Measurements from ENCODE around the gene MORC2.

Gene MORC2

DNA sequence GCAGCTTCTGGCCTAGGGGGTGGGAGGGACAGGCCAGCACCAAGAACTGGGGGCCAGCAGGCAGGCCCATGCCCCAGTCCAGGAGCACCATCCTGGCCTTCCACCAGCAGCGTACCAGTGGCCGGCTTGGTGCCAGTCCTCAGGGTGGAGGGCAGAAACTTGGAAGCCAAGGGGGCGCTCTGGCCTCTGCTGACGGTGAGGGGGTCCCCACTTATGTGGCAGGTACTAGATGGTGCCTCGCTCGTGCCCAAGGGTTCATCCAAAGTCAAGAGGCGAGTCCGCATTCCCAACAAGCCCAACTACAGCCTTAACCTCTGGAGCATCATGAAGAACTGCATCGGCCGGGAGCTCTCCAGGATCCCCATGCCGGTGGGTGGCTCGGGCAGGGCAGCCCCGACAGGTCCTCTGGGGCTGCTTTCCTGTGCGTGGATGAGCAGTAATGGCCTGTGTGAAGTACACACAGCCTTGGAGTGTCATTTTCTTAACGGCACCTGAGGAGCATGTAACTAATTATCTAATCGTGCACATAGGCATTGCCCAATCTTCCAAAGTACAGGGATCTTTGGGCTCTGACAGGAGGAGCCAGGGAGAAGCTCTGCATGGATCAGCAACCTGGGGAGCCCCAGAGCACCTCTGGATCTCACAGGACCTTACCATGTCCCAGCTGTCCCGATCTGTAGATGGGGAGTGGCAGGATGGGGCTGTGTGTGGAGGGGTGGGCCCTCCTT, 79.1 kb downstream of the MORC2 start:
- TF ChIP-seq, protein P1, sequence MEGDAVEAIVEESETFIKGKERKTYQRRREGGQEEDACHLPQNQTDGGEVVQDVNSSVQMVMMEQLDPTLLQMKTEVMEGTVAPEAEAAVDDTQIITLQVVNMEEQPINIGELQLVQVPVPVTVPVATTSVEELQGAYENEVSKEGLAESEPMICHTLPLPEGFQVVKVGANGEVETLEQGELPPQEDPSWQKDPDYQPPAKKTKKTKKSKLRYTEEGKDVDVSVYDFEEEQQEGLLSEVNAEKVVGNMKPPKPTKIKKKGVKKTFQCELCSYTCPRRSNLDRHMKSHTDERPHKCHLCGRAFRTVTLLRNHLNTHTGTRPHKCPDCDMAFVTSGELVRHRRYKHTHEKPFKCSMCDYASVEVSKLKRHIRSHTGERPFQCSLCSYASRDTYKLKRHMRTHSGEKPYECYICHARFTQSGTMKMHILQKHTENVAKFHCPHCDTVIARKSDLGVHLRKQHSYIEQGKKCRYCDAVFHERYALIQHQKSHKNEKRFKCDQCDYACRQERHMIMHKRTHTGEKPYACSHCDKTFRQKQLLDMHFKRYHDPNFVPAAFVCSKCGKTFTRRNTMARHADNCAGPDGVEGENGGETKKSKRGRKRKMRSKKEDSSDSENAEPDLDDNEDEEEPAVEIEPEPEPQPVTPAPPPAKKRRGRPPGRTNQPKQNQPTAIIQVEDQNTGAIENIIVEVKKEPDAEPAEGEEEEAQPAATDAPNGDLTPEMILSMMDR (IDR thresholded peaks at IDR 0.05; ENCODE audit: low read depth, low read length): no peak
- no peak overlapping the region for H3K4me3 ChIP-seq (ENCODE audit: low read depth, low read length)

DNA sequence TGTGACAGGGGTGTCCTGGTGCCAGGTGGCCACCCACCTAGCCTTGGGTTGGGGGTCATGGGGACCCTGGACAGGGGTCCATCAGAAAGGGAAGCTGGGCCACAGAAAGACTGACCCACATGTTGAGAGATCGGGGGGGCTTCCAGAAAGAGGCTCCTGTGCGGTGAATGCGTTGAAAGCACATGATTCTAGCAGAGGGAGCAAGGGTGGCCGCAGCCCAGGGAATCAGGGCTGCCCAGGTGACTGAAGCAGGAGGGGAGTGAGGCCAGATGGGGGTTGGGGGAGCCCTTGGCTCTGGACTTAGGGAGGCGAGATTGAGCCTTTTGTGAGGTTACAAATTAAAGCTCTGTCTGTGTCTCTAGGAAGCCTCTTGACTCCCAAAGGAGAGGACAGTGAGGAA, 80.7 kb downstream of the MORC2 start:
- TF ChIP-seq, protein P1 (IDR thresholded peaks at IDR 0.05; ENCODE audit: low read depth, low read length): no peak
- no peak overlapping the region for H3K4me3 ChIP-seq (ENCODE audit: low read depth, low read length)

DNA sequence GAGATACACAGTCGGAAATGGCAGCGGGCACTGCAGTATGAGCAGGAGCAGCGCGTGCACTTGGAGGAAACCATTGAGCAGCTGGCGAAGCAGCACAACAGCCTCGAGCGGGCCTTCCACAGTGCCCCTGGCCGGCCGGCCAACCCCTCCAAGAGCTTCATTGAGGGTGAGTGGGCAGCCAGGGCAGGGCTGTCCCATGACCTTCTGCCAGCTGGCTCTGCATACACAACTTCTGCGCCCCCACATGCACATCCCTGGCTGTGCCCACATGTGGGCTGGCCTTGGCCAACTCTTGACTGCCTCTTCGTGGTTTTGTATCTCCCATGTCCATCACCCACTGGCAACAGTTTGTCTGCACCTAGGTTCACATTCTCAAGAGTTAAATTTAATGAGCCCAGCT, 81.1 kb downstream of the MORC2 start:
- H3K4me3 ChIP-seq (ENCODE audit: low read depth, low read length): no peak overlapping the region
- TF ChIP-seq, protein P1 (IDR thresholded peaks at IDR 0.05; ENCODE audit: low read depth, low read length): no peak

DNA sequence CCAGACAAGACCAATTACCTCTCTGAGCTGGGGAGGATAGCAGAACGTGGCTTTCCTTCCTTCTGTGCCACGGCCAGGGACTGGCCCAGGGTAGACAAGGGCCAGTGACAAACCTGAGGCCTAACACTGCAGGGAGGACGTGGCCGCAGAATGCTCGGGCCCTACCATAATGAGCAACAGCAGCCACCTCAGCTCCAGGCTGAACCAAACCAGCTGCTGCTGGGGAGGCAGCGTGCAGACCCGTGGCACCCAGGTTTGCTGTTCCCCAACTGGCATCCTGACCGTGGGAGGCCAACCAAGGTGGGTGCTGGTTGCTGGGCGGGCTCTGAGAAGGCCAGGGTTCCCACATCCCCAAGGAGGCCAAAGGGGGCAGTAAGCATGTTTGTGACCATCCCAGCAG, 83.0 kb downstream of the MORC2 start:
- no peak overlapping the region for H3K4me3 ChIP-seq (ENCODE audit: low read depth, low read length)
- TF ChIP-seq, protein P1 (IDR thresholded peaks at IDR 0.05; ENCODE audit: low read depth, low read length): no peak

DNA sequence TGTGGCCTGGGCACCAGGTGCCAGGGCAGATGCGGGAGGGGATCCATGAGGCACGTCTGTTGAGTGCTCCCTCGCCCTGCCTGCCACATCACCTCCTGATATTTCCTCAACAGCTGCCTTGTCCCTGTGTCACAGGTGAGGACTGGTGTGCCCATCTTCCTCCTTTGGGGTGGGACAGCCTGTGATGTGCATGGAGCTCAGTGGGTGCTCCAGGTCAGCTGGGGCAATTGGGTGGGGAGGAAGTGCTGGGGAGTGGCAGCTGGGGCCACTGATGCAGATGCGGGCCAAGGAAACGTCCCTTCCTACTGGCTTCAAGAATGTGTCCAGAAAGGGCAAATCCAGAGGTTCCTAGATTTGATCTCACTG, 83.6 kb downstream of the MORC2 start:
- TF ChIP-seq, protein P1 (IDR thresholded peaks at IDR 0.05; ENCODE audit: low read depth, low read length): no peak

DNA sequence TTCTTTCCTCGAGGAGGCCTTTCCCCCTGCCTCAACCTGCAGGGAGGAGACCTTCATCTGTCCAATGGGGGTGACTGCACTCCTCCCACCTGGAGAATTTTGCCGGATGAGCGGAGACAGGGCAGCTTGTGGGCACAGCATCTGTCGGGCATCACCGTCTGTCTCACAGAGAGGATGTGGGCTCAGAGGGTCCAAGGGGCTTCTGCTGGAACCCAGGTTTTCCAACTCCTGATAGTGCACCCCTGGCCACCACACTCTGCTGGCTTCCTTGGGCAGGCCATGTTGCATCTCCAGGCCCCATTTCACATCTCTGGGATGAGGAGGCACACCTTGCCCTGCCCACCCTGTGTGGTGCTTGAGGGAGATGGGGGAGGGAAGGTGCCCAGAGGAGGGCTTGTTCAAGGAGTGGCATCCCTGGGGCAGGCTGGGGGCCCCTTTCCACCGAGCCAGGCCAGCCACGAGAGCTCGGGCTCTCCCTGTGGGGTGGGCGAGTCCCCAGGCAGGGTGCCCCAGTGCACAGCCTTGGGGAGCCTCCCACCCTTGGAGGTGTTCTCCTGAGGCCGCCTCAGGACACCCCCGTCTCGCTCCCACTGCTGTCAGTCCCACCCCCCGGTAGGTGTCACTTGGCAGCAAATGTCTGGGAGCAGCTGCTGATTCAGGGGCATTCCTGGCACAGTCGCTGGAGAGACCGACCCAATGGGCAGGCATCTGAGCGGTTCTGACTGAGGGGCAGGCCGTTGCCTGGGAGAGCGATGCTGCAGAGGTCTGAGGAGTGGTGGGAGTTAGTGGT, 84.2 kb downstream of the MORC2 start:
- no peak overlapping the region for H3K4me3 ChIP-seq (ENCODE audit: low read depth, low read length)
- TF ChIP-seq, protein P1 (IDR thresholded peaks at IDR 0.05; ENCODE audit: low read depth, low read length): no peak

More for the DNA sequence above, 83.6 kb downstream of the MORC2 start:
- no peak overlapping the region for H3K4me3 ChIP-seq (ENCODE audit: low read depth, low read length)

DNA sequence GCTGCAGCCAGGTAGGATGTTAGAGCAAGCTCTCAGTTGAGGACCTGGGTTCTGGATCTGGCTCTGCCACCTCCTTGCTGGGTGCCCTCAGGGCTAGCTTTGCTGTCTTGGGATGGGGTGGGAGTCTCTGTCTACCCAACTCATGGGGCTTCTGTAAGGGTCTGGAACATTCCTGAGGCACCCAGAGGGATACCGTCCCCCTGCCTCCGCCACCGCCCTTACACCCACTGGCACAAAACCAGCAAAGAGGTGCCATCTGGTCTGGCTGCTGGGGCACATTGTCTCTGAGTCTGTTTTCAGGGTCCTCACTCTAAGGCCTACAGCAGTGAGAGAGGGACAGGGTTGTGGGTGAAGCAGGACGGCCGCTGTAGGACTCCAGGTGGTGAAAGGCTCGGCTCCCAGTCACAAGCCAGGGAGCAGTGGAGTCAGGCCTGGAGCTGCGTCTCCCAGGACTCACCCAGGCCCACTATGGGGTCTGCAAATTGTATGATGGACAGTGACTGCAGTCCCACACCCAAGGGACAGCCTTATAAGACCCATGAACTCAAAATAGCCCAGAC, 84.9 kb downstream of the MORC2 start:
- no peak overlapping the region for H3K4me3 ChIP-seq (ENCODE audit: low read depth, low read length)
- TF ChIP-seq, protein P1 (IDR thresholded peaks at IDR 0.05; ENCODE audit: low read depth, low read length): no peak

Measured in WI38 (cell line).